Mammary epithelial cell (primary cell): Measurements from ENCODE around the gene GSTP1.

ENCODE experiments used
- EZH2 ChIP-seq: IDR thresholded peaks from 2 replicates; pipeline ENCODE4 v1.6.1; 2012; ENCODE audit warnings: low read length, inconsistent platforms, borderline replicate concordance
- TF ChIP-seq, protein P1 (sequence below), 2 donors: IDR thresholded peaks in 1 of 2; conservative IDR thresholded peaks in 1 of 2; 2 replicates each; pipeline ENCODE4 v1.5.1; 2011 to 2012; ENCODE audit warnings: inconsistent platforms in 2 of 2, low read length in 2 of 2, mild to moderate bottlenecking in 2 of 2, control low read depth in 1 of 2, low read depth in 1 of 2; ENCODE audit not compliant: insufficient read depth in 1 of 2; ENCODE audit errors: extremely low read depth in 1 of 2

DNA sequence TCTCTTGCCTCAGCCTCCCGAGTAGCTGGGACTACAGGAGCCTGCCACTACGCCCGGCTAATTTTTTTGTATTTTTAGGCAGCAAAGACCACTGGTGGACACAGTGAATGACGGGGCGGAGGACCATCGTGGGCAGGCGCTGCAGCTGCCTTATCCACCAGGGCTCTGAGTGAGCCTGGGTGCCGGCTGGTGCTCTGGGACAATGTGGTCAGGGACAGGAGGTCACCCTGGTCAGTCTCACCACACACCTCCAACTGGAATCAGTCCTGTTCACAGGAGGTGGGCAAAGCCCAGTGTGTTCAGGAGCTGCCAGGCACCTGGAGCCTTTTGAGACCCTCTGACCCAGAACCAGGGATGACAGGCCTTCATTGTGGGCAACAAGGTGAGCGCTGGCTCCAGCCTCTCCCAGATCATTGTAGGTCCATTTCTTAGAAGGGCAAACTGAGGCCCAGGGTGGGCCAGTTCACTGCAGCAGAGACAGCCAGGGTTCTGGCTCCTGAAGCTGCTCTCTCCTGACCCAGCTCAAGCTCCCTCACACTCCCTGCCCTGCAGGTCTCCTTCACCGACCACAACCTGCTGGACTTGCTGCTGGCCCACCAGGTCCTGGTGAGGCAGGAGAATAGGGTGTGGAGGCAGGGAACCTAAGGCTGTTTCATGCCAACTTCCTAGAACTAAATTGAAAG, 44.6 kb upstream of the GSTP1 start:
- TF ChIP-seq, protein P1, sequence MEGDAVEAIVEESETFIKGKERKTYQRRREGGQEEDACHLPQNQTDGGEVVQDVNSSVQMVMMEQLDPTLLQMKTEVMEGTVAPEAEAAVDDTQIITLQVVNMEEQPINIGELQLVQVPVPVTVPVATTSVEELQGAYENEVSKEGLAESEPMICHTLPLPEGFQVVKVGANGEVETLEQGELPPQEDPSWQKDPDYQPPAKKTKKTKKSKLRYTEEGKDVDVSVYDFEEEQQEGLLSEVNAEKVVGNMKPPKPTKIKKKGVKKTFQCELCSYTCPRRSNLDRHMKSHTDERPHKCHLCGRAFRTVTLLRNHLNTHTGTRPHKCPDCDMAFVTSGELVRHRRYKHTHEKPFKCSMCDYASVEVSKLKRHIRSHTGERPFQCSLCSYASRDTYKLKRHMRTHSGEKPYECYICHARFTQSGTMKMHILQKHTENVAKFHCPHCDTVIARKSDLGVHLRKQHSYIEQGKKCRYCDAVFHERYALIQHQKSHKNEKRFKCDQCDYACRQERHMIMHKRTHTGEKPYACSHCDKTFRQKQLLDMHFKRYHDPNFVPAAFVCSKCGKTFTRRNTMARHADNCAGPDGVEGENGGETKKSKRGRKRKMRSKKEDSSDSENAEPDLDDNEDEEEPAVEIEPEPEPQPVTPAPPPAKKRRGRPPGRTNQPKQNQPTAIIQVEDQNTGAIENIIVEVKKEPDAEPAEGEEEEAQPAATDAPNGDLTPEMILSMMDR (conservative IDR thresholded peaks at IDR 0.05 in 1 of 2, IDR thresholded peaks at IDR 0.05 in 1 of 2; ENCODE audit: extremely low read depth in 1 of 2, insufficient read depth in 1 of 2, low read depth in 1 of 2, low read length in 2 of 2), result no peak
- no peak for TF ChIP-seq EZH2
